ENCODE results near the gene ZNF827.

The ZNF827 gene, protein sequence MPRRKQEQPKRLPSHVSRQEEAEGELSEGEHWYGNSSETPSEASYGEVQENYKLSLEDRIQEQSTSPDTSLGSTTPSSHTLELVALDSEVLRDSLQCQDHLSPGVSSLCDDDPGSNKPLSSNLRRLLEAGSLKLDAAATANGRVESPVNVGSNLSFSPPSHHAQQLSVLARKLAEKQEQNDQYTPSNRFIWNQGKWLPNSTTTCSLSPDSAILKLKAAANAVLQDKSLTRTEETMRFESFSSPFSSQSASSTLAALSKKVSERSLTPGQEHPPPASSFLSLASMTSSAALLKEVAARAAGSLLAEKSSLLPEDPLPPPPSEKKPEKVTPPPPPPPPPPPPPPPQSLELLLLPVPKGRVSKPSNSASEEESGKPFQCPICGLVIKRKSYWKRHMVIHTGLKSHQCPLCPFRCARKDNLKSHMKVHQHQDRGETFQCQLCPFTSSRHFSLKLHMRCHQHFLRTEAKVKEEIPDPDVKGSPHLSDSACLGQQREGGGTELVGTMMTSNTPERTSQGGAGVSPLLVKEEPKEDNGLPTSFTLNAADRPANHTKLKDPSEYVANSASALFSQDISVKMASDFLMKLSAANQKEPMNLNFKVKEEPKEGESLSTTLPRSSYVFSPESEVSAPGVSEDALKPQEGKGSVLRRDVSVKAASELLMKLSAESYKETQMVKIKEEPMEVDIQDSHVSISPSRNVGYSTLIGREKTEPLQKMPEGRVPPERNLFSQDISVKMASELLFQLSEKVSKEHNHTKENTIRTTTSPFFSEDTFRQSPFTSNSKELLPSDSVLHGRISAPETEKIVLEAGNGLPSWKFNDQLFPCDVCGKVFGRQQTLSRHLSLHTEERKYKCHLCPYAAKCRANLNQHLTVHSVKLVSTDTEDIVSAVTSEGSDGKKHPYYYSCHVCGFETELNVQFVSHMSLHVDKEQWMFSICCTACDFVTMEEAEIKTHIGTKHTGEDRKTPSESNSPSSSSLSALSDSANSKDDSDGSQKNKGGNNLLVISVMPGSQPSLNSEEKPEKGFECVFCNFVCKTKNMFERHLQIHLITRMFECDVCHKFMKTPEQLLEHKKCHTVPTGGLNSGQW

DNA sequence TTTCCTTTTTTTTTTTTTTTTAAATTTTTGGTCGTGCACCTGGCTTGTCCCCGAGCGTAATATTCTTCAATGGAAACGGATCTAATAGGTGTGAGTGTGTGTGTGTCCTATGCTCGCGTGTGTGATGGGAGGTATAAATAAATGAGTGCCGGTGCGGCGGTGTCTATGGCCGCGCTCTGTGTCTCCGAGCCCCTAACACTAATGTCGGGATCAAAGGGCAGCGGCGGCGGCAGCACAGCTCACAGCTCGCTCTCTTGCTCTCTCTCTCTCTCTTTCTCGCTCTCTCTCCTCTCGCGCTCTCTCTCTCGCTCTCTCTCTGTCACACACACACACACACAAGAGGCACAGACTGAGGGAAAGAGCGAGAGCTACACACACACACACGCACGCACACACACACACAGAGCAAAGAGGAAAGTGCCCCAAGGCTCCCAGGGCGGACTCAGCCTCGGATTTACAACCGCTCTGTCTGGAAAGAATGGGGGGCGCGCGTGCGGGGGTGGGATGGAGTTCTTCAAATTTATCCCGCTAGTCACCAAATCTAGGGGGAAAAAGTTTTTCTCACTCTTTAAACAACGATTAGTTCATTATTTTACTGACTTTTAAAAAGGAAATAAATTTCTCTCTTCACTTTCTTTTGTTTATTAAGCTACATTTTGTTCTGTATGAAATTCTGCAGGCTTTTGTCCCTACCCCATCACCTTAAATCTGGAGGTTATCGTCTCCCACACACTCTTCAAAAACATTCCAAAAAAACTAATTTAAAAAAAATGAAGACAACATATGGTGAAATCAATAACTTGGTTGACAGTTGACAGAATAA, at the start of gene ZNF827:
ZNF827 (minus strand) TSS at position 206 of the 823 bp plus-strand sequence. CDS start 416 bp downstream, outside the sequence.
- DNase-seq (ENCODE audit: low read depth, low spot score) = peak; percentile 78
- TF ChIP-seq, protein P1, sequence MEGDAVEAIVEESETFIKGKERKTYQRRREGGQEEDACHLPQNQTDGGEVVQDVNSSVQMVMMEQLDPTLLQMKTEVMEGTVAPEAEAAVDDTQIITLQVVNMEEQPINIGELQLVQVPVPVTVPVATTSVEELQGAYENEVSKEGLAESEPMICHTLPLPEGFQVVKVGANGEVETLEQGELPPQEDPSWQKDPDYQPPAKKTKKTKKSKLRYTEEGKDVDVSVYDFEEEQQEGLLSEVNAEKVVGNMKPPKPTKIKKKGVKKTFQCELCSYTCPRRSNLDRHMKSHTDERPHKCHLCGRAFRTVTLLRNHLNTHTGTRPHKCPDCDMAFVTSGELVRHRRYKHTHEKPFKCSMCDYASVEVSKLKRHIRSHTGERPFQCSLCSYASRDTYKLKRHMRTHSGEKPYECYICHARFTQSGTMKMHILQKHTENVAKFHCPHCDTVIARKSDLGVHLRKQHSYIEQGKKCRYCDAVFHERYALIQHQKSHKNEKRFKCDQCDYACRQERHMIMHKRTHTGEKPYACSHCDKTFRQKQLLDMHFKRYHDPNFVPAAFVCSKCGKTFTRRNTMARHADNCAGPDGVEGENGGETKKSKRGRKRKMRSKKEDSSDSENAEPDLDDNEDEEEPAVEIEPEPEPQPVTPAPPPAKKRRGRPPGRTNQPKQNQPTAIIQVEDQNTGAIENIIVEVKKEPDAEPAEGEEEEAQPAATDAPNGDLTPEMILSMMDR (IDR thresholded peaks at IDR 0.05; ENCODE audit: low read depth, low read length) = no peak
- H3K4me3 ChIP-seq (ENCODE audit: low read depth, low read length) = peak within 1 kb of the TSS; percentile 90
- in situ Hi-C loops (cut with HindIII; ENCODE audit: low sequenced_read_pairs) = no loop called here

DNA sequence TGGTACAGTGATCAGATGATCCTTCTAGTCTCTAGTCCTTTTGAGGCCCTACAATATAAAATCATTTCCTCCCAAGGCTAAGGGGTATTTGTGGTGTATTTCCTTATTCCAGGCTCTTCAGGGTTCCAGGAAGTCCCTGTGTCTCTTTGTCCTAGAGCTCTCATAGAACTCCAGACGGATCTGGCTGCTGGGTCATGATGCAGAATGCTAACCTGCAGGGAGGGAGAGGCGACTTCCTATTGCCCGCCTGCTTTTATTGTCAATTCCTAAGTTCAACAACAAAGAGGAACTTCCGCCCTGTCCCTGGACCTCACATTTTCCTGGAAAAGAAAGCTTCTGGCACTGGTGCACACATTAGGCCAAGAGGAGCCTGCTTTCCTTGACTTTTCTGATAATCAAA, 45.9 kb upstream of the ZNF827 start:
- no peak for DNase-seq (ENCODE audit: low read depth, low spot score)
- no peak overlapping the region for H3K4me3 ChIP-seq (ENCODE audit: low read depth, low read length)
- in situ Hi-C loops (cut with HindIII; ENCODE audit: low sequenced_read_pairs) = no loop called here
- TF ChIP-seq, protein P1 (IDR thresholded peaks at IDR 0.05; ENCODE audit: low read depth, low read length) = no peak

DNA sequence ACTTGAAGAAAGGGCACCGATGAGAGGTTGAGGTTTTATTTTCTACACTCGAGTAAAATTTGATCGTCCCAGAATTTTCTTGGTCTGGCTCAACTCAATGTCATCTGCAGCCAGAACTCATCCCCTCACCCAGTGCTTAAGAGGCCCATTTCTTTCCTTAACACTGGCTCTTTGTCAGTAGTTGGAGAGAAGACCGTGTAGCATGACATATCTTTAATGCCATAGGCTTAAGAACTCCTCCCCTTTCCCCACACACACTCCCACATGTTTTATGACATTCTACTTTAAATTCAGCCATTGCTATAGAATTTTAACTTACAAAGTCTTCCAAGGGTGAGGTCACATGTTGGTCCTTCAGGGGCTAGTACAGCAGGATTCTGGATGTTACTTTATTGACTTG, 44.2 kb upstream of the ZNF827 start:
- in situ Hi-C loops (cut with HindIII; ENCODE audit: low sequenced_read_pairs) = no loop called here
- H3K4me3 ChIP-seq (ENCODE audit: low read depth, low read length) = no peak overlapping the region
- DNase-seq (ENCODE audit: low read depth, low spot score) = no peak
- TF ChIP-seq, protein P1 (IDR thresholded peaks at IDR 0.05; ENCODE audit: low read depth, low read length) = no peak

DNA sequence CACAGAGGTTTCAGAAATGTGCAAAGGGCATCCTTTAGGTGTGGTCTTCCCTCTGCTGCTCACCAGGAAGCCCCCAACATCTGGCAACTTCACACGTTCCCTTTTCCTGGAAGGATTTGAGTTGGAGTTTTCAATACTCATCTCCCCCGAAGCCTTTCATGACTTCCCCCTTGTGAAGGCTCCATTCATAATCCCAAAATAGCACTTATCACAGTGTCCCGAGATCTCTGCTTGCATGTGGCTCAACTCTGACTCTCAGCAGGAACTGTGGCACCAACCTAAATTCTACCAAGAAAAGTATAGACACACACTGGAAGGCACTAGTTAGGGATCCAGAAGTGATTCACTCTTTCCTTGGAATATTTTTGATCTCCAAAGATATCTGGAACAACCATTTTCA, 40.5 kb upstream of the ZNF827 start:
- no peak for DNase-seq (ENCODE audit: low read depth, low spot score)
- in situ Hi-C loops (cut with HindIII; ENCODE audit: low sequenced_read_pairs) = no loop called here
- TF ChIP-seq, protein P1 (IDR thresholded peaks at IDR 0.05; ENCODE audit: low read depth, low read length) = no peak
- H3K4me3 ChIP-seq (ENCODE audit: low read depth, low read length) = no peak overlapping the region

DNA sequence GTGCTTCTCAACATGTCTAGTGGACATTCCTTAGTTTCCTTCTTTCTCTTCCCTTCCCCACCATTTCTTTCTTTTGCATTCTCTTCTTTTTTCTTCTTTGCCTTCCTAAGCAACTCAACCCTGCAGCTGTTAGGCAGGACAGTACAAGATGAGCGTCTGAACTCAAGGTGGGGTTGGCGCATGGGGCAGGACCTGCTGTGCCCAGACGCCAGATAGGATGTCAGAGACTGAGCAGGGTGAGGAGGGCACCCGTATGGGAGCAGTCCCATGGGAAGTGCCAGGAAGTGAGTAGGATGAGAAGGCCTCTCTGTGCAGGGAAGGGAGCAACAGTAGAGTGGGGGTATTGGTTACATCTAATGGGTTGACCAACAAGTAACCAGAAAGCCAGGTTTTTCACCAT, 38.1 kb upstream of the ZNF827 start:
- no peak overlapping the region for H3K4me3 ChIP-seq (ENCODE audit: low read depth, low read length)
- TF ChIP-seq, protein P1 (IDR thresholded peaks at IDR 0.05; ENCODE audit: low read depth, low read length) = no peak
- in situ Hi-C loops (cut with HindIII; ENCODE audit: low sequenced_read_pairs) = no loop called here
- DNase-seq (ENCODE audit: low read depth, low spot score) = no peak

DNA sequence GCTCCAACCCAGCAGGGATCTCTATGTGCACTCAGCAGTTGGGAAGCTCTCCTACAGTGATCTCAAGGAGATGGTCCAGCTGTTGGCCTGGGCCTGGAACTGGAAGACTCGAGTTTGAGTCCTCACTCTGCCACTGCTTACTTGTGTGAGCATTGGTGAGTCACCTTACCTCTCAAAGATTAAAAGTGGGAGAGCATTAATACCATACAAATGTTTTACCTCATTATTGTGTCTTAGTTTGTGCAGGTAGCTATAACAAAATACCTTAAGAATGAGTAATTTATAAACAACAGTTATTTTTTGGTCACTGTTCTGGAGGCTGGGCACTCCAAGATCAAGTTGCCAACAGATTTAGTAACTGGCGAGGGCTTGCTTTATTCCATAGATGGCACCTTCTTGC, 21.4 kb upstream of the ZNF827 start:
- H3K4me3 ChIP-seq (ENCODE audit: low read depth, low read length) = no peak overlapping the region
- in situ Hi-C loops (cut with HindIII; ENCODE audit: low sequenced_read_pairs) = no loop called here
- TF ChIP-seq, protein P1 (IDR thresholded peaks at IDR 0.05; ENCODE audit: low read depth, low read length) = no peak
- no peak for DNase-seq (ENCODE audit: low read depth, low spot score)
